HPDE6-E6E7 (cell line): ENCODE measurements around the gene ABAT.

Source experiments
- DNase-seq: peaks from one replicate; pipeline ENCODE4 v3.0.0; 2011; ENCODE audit warnings: missing footprints; ENCODE audit errors: extremely low spot score

Gene ABAT

GRCh38 chr16:8649829-8650554 is 24.4 kb upstream of the ABAT start:
- no peak for DNase-seq

DNA sequence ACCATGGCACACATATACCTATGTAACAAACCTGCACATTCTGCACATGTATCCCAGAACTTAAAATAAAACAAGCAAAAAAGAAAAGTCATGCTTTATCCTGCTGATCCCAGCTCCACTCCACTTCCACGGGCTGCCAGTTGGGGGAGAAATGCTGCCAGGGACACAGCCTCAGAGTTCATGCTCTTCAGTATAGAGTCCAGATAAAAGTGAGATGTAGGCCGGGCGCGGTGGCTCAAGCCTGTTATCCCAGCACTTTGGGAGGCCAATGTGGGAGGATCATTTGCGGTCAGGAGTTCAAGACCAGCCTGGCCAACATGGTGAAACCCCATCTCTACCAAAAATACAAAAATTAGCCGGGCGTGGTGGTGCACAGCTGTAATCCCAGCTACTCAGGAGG is 22.5 kb upstream of the ABAT start:
- peak; percentile 31 for DNase-seq

DNA sequence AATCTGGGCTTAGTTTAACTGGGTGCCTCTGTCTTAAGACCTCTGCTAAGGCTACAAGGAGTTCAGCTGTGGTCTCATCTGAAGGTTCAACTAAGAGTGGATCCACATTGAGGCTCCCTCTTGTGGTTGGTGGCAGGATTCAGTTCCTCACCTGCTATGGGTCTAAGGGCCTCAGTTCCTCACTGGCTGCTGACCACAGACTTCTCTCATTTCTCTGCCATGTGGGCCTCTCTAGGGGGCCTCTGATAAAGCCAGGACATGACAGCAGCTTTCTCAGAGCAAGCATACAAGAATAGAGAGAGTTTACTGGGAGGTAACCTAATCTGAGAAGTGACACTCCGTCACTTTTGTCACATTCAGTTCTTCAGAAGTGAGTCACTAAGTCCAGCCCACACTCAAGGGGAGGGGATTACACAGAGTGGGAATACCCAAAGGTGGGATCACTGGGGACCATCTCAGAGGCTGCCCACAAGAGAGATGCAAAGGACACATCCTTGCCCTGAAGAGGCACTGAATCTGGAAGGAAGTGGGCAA is 19.2 kb upstream of the ABAT start:
- DNase-seq, result no peak

GRCh38 chr16:8656376-8656775 is 18.0 kb upstream of the ABAT start:
- no peak for DNase-seq

DNA sequence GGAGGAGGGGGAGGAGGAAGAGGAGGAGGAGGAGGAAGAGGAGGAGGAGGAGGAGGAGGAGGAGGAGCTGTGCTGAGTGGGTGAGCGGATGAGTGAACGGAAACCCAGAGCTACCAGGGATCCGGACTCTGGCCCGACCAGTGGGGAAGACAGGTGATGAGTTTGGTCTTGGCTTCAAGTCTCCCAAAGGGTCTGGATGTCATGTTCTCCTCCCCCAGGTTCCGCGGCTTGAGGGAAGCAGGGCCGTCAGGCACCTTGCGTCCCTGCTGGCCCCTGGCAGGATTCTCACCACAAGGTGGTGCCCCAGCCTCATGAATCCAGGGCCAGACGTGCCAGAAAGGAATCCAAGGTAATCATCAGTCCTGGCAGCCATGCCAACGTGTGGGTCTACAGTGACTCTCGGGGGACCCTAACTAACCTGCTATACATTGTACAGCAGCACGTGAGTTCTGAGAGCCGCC is 13.5 kb upstream of the ABAT start:
- DNase-seq, result peak; percentile 64

GRCh38 chr16:8661703-8662102 is 12.7 kb upstream of the ABAT start:
- DNase-seq, result no peak

DNA sequence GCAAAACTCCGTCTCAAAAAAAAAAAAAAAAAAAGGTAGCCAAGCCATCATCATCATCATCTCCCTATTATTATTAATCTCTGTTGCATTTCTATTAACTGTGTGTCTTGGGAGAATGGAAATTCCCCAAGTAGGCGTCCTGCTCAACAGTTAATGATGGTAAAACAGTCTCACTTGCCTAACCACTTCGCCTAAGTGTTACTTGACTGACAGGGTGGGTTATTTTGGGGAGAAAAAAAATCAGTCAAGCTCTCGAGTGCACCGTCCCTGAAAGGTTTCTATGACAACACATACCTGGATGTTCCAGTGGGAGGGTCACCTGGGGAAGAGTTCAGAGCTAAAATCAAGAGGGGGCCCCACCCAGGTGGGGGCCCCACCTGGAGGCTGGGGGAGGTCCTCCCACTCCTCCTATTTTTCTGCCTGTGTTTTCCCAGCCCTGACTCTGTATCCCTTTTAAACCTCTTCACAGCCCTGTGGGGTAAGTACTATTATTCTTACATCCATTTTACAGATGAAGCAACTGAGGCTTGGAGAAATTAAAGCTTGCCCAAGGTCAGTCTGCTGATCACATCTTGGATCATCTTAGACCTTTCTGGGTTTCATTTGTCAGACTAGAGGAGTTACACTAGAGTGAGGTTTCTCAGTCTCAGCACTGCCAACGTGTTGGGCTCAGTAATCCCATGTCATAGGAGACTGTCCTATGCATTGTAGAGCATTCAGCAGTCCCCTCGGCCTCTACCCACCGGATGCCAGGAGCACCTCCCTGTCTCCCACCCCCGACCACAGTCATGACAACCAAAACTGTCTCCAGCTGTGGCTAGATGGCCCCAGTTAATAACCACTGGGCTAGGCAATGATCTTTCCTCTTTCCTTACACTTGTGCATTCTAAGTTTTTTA is 11.0 kb upstream of the ABAT start:
- no peak for DNase-seq

DNA sequence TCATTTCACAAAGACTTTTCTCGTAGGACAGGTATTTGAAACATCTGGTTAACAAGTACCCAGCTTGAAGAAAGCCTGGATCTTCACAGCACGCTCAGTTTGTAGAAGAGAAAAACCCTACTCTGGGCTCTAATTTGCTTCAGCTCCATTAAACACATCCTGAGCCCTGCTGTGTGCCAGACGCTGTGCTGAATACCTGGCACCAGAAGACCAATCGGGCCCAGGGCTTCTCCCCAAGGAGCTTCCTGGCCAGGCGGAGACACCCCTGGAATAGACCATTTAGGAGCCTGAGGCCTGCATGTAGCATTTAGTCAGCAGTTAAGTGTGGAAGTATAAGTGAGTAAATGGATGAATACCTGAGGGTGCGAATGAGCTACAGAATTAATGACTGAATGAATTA is 8.9 kb upstream of the ABAT start:
- DNase-seq, result no peak

- DNase-seq, result no peak
Measured at GRCh38 chr16:8667492-8667891, 6.9 kb upstream of the ABAT start.

- no peak for DNase-seq
Measured at GRCh38 chr16:8668113-8668512, 6.3 kb upstream of the ABAT start.

- DNase-seq, result no peak
Measured at GRCh38 chr16:8669481-8669880, 4.9 kb upstream of the ABAT start.

DNA sequence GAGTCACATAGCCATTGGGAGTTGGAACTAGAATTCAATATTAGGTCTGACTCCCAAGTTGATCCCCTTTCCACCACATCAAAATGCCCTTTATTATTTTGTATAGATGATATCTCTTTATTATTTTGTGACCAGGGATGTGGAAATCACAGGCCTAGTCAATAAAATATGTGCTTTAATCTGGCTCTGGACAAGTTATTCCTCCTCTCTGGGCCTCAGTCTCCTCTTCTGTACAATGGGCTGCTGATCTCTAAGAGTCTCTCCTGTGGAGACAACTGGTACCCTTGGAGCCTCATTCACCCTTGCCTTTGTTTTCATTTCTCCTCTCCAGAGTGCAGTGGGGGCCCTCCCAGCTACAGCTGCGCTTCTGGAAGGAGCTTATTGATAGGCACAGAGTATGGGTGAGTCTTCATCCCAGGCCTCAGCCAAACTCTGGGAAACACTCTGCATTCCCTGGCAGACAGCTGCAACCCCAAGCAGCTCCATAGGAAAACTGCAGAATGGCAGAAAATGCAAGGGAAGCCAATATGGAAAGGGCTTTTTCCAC is 4.3 kb upstream of the ABAT start:
- no peak for DNase-seq

DNA sequence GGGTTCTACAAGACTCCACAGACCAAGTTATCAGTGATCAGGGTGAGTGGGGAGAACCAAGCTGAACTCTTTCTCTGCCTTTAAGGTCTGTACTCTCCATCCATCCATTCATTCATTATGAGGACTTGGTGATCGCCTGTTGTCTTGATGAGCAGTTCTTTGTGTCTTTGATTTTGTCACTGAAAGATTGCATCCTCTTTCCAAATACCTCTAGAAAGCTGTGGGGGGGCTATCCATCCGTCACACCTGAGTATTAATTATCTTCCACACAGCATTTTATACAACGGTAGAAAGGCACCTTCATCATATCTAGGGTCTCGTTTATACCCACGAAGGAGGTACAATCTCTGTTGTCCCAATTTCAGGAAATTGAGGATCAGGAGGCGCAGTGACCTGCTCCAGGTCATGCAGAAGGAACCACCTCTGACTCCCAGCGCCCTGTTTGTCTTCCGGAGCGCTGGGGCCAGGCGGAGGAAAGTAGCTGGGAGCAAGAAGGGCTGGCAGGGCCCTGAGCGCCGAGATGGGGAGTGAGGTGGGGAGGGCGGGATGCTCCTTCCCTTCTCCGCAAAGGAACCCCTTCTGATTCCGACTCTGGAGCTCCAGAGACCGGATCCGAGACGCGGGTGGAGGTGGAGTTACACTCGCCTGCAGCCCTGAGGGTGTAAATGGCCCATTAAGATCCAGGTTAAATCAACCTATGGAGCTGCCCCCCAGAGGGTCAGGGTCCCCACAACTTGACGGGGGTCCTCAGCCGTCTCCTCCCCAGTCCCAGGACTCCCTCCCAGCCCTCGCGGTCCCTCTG is 605 bp upstream of the ABAT start:
- peak; percentile 9 for DNase-seq

DNA sequence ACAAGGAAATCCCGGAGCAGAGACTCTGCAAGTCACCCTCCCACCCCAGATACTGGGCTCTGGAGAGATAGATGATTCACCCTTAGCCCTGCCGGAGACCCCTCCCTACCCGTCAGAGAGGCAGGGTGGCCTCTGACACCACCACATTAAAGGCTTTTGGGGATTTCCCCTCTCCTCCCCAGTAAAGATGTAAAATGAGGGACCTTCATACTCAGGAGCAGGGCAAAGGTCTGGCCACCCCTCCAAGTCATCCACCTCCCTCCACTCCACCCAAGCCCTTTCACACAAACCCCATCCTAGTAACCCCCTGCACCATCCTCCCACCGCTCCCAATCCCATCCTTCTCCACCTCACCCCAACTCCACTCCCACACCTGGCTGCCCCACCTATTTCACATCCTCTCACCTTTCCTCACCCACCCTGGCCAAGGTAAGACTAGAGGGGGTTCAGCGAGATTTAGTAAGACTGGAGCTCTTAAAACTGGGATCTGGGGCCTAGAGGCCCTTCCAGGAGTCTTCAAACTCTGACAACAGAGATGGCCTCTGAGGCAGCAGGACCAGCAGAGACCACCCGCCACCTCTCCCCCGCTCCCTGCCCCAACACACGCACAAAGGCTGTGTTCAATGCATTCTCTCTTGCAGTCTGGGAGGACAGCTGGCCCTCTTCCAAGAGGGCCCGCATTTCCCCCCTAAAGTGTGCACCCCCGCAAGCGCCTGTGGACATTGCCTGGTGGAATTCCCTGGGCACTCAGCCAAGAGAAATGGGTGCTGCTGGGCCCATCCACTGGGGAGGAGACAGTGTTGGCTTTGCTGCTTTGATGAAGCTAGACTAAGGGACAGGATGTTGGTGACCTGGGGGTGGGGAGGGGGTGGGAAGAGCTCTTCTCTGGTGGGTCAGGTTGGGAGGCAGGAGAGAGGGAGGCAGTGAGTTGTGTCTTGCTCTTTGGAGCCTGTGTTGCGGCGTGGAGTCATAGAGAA is 1.1 kb downstream of the ABAT start:
- no peak for DNase-seq

DNA sequence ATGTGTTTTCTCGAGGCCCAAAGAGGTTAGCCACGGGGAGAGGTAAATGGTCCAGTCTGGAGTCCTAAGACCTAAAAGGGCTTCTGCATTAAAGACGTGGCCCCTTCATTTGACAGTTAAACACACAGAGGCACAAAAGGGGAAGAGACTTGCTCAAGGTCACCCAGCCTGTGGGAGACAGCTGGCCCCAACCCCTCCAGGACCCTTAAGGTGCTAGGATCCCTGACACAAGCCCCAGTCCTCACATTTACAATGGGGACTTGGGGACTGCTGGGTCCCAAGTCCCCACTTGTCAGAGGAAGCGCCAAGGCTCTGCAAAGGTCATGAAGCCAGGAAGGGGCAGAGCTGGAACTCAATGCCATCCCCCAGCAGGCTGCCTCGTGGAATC is 1.7 kb downstream of the ABAT start:
- DNase-seq, result no peak

DNA sequence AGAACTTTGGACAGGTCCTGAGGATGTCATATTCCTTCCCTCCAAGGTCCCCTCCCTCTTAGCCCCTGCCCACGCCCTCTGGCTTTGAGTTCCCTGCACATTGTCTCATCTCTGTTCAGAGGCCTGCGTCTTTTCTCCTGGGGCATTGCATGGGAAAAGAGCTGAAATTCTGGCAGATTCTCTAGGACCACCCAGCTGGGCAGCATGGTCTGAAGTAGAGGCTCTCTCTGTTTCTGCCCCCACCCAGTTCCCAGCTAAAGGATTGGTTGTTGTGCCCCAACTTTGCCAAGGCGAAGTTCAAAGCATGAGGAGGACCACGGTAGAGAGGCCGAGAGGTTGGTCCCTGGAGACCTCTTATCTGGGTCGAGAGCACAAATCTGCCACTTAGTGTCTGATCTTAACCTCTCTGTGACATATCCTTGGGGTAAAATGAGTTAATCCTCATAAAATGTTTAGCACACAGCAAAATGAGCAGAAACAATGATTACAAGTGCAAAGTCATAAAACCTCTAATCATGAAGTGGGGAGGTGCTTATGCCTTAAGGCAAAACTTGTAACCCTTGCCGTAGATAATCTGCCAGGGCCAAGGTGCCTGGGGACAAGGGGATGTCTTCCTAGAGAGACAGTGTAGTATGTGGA is 2.4 kb downstream of the ABAT start:
- no peak for DNase-seq

DNA sequence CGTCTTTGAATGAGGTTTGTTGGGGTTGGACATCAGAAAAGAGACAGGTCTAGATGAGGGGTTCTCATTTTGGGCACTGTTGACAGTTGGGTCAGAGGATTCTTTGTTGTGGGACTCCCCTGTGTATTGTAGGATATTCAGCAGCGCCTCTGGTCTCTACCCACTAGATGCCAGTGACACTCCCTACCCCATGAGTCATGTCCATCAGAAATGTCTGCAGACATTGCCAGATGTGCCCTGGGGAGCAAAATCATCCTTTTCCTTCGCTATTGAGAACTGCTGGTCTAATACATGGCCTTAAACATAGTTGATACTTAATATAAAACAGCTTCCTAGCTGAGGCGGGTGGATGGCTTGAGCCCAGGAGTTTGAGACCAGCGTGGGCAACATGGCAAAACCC is 3.1 kb downstream of the ABAT start:
- DNase-seq, result peak; percentile 58

DNA sequence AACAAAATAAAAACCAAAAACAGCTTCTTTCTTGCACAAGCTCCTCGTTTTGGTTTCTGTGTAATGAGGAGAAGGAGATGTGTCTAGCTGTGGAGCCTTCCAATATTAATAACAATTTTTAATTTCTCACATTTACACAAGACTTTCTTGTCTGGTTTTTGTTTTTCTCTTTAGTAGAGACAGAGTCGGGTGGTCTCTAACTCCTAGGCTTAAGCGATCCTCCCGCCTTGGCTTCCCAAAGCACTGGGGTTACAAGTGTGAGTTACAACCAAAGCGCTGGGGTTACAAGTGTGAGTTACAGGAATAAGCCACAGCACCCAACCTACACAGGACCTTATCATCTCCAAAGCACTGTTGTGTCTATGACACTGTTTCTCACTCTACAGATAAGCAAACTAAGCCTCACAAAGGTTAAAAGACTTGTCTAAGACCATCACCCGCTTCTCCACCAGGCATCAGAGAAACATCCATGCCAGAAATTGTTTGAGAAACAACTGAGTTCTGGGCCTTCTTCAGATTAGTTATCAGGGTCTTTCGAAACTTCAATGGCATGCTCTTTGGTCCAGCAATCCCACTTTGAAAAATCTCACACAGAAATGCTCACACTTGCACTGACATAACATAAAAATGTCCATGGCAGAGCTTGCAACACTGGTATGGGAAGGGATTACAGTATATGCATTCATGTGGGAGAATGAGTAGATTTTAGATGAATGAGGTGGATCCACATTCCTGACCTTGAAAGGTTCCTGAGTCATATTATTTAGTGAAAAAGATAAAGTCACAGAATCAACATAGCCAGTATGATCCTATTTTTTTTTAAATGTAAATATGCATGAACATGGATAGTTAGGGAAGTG is 3.9 kb downstream of the ABAT start:
- DNase-seq, result peak; percentile 83

GRCh38 chr16:8679151-8679550 is 4.7 kb downstream of the ABAT start:
- DNase-seq, result peak; percentile 47
